Measurements from ENCODE around the gene KBTBD13.

The KBTBD13 gene

GRCh38 chr15:65054333-65055200, 22.0 kb upstream of the KBTBD13 start:
- peak; percentile 25 for DNase-seq

GRCh38 chr15:65055201-65055870, 21.2 kb upstream of the KBTBD13 start:
- DNase-seq = no peak

- no peak for DNase-seq
Measured at GRCh38 chr15:65056106-65056505, 20.4 kb upstream of the KBTBD13 start.

- DNase-seq = no peak
Measured at GRCh38 chr15:65056868-65057548, 19.5 kb upstream of the KBTBD13 start.

GRCh38 chr15:65057549-65057940, 19.0 kb upstream of the KBTBD13 start:
- no peak for DNase-seq

GRCh38 chr15:65058394-65059368, 17.9 kb upstream of the KBTBD13 start:
- no peak for DNase-seq

GRCh38 chr15:65059369-65059750, 17.2 kb upstream of the KBTBD13 start:
- DNase-seq = no peak

- DNase-seq = no peak
Measured at GRCh38 chr15:65059931-65060596, 16.5 kb upstream of the KBTBD13 start.

- DNase-seq = no peak
Measured at GRCh38 chr15:65060641-65061397, 15.7 kb upstream of the KBTBD13 start.

- DNase-seq = no peak
Measured at GRCh38 chr15:65062061-65062460, 14.5 kb upstream of the KBTBD13 start.

- no peak for DNase-seq
Measured at GRCh38 chr15:65062726-65063125, 13.8 kb upstream of the KBTBD13 start.

GRCh38 chr15:65066001-65066634, 10.4 kb upstream of the KBTBD13 start:
- DNase-seq = no peak

GRCh38 chr15:65066635-65067316, 9.8 kb upstream of the KBTBD13 start:
- no peak for DNase-seq

GRCh38 chr15:65067317-65067644, 9.3 kb upstream of the KBTBD13 start:
- no peak for DNase-seq

- no peak for DNase-seq
Measured at GRCh38 chr15:65067645-65068402, 8.7 kb upstream of the KBTBD13 start, which contains the start of gene RASL12. Gene RASL12, minus strand, starts transcription at chr15:65067991. Its CDS starts 156 bp downstream, at chr15:65067835.

- no peak for DNase-seq
Measured at GRCh38 chr15:65068403-65068788, 8.2 kb upstream of the KBTBD13 start.

- DNase-seq = no peak
Measured at GRCh38 chr15:65069179-65069578, 7.4 kb upstream of the KBTBD13 start.

GRCh38 chr15:65069779-65070546, 6.6 kb upstream of the KBTBD13 start:
- DNase-seq = no peak

Data from stimulated activated naive CD4-positive, alpha-beta T cell treated with Interleukin-2 at 50 U/mL for 16 hours (primary cell).